ENCODE data around the gene GSK3B. TPM values are rescaled to one million over a fixed set of nuclear protein-coding genes. Genes with fewer than 3 reads are reported as not detected.
A peak's percentile ranks its signal among the peaks of the same experiment; 100 is the strongest.

Gene GSK3B
- total RNA-seq (52.1 TPM), polyA plus RNA-seq (ENCODE audit: insufficient read depth, low read depth, low replicate concordance) (6.4 TPM)
- long read RNA-seq, donor 1, full-length matches to known transcripts, result 8 of 8 reads
- long read RNA-seq, donor 1, partial matches to known transcripts, result 0 of 8 reads
- long read RNA-seq, donor 1, other reads (novel, unspliced or antisense), result 0 of 8 reads
- long read RNA-seq, donor 2, full-length matches to known transcripts, result 7 of 7 reads
- long read RNA-seq, donor 2, partial matches to known transcripts, result 0 of 7 reads
- long read RNA-seq, donor 2, other reads (novel, unspliced or antisense), result 0 of 7 reads
- long read RNA-seq, donor 3, full-length matches to known transcripts, result 5 of 5 reads
- long read RNA-seq, donor 3, partial matches to known transcripts, result 0 of 5 reads
- long read RNA-seq, donor 3, other reads (novel, unspliced or antisense), result 0 of 5 reads
- long read RNA-seq, donor 4, full-length matches to known transcripts, result 4 of 4 reads
- long read RNA-seq, donor 4, partial matches to known transcripts, result 0 of 4 reads
- long read RNA-seq, donor 4, other reads (novel, unspliced or antisense), result 0 of 4 reads
- long read RNA-seq, donor 5, result 0 reads
- long read RNA-seq, donor 6, full-length matches to known transcripts, result 1 of 1 reads
- long read RNA-seq, donor 6, partial matches to known transcripts, result 0 of 1 reads
- long read RNA-seq, donor 6, other reads (novel, unspliced or antisense), result 0 of 1 reads
- long read RNA-seq, donor 7, full-length matches to known transcripts, result 4 of 14 reads
- long read RNA-seq, donor 7, partial matches to known transcripts, result 5 of 14 reads
- long read RNA-seq, donor 7, other reads (novel, unspliced or antisense), result 5 of 14 reads
- long read RNA-seq, donor 8, full-length matches to known transcripts, result 4 of 4 reads
- long read RNA-seq, donor 8, partial matches to known transcripts, result 0 of 4 reads
- long read RNA-seq, donor 8, other reads (novel, unspliced or antisense), result 0 of 4 reads
- long read RNA-seq, donor 9, full-length matches to known transcripts, result 2 of 2 reads
- long read RNA-seq, donor 9, partial matches to known transcripts, result 0 of 2 reads
- long read RNA-seq, donor 9, other reads (novel, unspliced or antisense), result 0 of 2 reads
- long read RNA-seq, donor 10, full-length matches to known transcripts, result 5 of 5 reads
- long read RNA-seq, donor 10, partial matches to known transcripts, result 0 of 5 reads
- long read RNA-seq, donor 10, other reads (novel, unspliced or antisense), result 0 of 5 reads

DNA sequence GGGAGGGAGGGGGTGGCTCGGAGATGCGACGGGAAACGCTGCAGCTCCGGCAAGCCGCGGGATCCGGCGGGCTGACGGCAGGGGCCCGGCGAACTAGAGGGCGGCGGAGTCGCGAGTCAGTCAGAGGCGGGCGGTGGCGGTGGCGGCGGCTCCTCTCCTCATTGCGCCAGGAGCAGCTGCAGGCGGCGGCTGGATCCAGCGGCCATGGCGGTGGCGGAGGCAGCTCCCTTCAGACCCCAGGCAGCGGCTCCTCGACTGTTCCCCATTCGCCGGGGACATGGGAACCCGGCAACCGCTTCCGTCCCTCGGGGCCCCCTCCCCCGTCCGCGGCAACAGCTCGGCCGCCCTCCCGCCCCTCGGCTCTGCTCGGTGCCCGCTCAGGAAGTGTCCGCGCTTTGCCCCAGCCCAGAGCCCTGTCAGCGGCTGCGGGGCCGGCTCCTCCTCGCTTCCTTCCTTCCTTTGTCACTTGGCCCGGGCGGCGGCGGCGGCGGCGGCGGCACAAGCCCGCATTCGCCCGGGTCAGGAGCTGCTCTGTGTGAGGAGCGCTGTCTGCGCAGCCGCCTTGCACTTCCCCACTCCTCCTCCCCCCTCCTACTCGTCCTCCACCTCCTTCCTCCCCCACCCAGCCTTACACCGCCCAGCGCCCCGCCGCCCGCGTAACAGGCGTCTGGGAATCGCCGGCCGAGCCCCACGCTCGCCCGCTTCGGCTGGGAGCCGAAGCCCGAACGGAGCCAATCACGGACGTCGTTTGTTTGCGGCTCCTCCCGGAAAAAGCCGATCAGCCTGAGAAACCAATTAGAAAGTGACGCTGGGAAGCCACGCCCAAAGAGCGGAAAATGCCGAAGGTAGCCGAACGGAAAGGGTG, at the start of gene GSK3B:
GSK3B (minus strand) TSS at position 537 of the 865 bp plus-strand sequence. CDS start 1,013 bp downstream, outside the sequence.
- intact Hi-C loops (cut with DNase I), result no loop called here
- H3K27me3 ChIP-seq (ENCODE audit: control insufficient read depth, insufficient read depth, low read length), result no peaks in the 10 kb centered on the region
- peak within 1 kb of the TSS; percentile 85 to 98 (median 86) for H3K9ac ChIP-seq (ENCODE audit: low read length in 3 of 3)
- no peaks in the 10 kb centered on the region for H3K9me3 ChIP-seq (ENCODE audit: control insufficient read depth in 2 of 3, insufficient read depth in 1 of 3, low read length in 3 of 3)
- TF ChIP-seq, protein P1, sequence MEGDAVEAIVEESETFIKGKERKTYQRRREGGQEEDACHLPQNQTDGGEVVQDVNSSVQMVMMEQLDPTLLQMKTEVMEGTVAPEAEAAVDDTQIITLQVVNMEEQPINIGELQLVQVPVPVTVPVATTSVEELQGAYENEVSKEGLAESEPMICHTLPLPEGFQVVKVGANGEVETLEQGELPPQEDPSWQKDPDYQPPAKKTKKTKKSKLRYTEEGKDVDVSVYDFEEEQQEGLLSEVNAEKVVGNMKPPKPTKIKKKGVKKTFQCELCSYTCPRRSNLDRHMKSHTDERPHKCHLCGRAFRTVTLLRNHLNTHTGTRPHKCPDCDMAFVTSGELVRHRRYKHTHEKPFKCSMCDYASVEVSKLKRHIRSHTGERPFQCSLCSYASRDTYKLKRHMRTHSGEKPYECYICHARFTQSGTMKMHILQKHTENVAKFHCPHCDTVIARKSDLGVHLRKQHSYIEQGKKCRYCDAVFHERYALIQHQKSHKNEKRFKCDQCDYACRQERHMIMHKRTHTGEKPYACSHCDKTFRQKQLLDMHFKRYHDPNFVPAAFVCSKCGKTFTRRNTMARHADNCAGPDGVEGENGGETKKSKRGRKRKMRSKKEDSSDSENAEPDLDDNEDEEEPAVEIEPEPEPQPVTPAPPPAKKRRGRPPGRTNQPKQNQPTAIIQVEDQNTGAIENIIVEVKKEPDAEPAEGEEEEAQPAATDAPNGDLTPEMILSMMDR (IDR thresholded peaks at IDR 0.05; ENCODE audit: borderline replicate concordance, extremely low read depth, insufficient read depth), result no peak
- H3K27ac ChIP-seq (ENCODE audit: low read depth in 2 of 2, low read length in 2 of 2), result peak within 1 kb of the TSS; percentile 99 to 100
- H3K4me1 ChIP-seq (ENCODE audit: control insufficient read depth in 2 of 3, insufficient read depth in 2 of 3, low read depth in 1 of 3, low read length in 3 of 3), result peaks cover 0 to 5% (median 3%) of the 10 kb centered on the region in 3 donors
- H3K36me3 ChIP-seq (ENCODE audit: control insufficient read depth in 2 of 3, insufficient read depth in 3 of 3, low read length in 3 of 3), result no peaks in the 10 kb centered on the region
- H3K4me3 ChIP-seq (ENCODE audit: low read length in 3 of 3), result peak within 1 kb of the TSS; percentile 88 to 93 (median 92)
- no peak for FAIRE-seq
- DNase-seq, result peak in 2 of 5 donors; percentile 86 to 100

DNA sequence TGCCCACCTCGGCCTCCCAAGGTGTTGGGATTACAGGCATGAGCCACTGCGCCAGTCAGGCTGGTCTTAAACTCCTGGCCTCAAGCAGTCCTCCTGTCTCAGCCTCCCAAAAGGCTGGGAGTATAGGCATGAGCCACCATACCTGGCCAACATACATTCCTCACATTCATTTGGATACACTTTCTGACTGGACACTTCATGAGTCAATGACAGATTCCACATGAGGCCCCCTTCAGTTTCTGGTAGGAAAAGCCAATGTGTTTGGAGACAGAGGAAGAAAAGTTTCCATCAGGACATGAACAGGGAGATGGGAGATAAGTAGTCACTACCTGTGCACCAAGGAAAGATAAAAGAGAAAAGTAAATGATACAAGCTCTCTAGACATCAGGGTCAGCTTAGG, 49.4 kb upstream of the GSK3B start:
- no peak overlapping the region for H3K4me3 ChIP-seq (ENCODE audit: low read length in 3 of 3)
- H3K9me3 ChIP-seq (ENCODE audit: control insufficient read depth in 2 of 3, insufficient read depth in 1 of 3, low read length in 3 of 3), result no peaks in the 10 kb centered on the region
- peaks cover 0 to 7% (median 0%) of the 10 kb centered on the region in 3 donors for H3K4me1 ChIP-seq (ENCODE audit: control insufficient read depth in 2 of 3, insufficient read depth in 2 of 3, low read depth in 1 of 3, low read length in 3 of 3)
- H3K27ac ChIP-seq (ENCODE audit: low read depth in 2 of 2, low read length in 2 of 2), result no peak overlapping the region
- H3K36me3 ChIP-seq (ENCODE audit: control insufficient read depth in 2 of 3, insufficient read depth in 3 of 3, low read length in 3 of 3), result no peaks in the 10 kb centered on the region
- intact Hi-C loops (cut with DNase I), result no loop called here
- FAIRE-seq (no peak), DNase-seq (no peak)
- TF ChIP-seq, protein P1 (IDR thresholded peaks at IDR 0.05; ENCODE audit: borderline replicate concordance, extremely low read depth, insufficient read depth), result no peak
- no peaks in the 10 kb centered on the region for H3K27me3 ChIP-seq (ENCODE audit: control insufficient read depth, insufficient read depth, low read length)
- no peak overlapping the region for H3K9ac ChIP-seq (ENCODE audit: low read length in 3 of 3)

DNA sequence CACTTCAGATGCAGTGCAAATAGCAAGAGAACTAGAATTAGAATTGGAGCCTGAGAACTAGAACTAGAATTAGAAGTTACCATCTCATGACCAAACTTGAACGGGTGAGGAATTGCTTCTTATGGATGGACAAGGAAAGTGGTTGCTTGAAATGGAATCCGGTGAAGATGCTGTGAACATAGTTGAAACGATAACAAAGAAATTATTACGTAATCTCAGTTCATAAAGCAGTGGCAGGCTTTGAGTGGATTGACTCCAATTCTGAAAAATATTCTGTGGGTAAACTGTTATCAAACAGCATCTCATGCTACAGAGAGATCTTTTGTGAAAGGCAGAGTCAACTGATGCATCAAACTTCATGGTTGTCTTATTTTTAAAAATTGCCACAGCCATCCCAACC, 48.0 kb upstream of the GSK3B start:
- Histone ChIP-seq H3K4me3 (ENCODE audit: low read length in 3 of 3) (no peak overlapping the region), H3K36me3 (ENCODE audit: control insufficient read depth in 2 of 3, insufficient read depth in 3 of 3, low read length in 3 of 3) (no peaks in the 10 kb centered on the region), H3K4me1 (ENCODE audit: control insufficient read depth in 2 of 3, insufficient read depth in 2 of 3, low read depth in 1 of 3, low read length in 3 of 3) (peaks cover 0 to 7% (median 0%) of the 10 kb centered on the region in 3 donors), H3K9ac (ENCODE audit: low read length in 3 of 3) (no peak overlapping the region), H3K27ac (ENCODE audit: low read depth in 2 of 2, low read length in 2 of 2) (no peak overlapping the region), H3K9me3 (ENCODE audit: control insufficient read depth in 2 of 3, insufficient read depth in 1 of 3, low read length in 3 of 3) (no peaks in the 10 kb centered on the region), H3K27me3 (ENCODE audit: control insufficient read depth, insufficient read depth, low read length) (no peaks in the 10 kb centered on the region)
- no peak for FAIRE-seq
- TF ChIP-seq, protein P1 (IDR thresholded peaks at IDR 0.05; ENCODE audit: borderline replicate concordance, extremely low read depth, insufficient read depth), result no peak
- DNase-seq, result no peak
- intact Hi-C loops (cut with DNase I), result no loop called here

Data from kidney (tissue), 22 donors.